ENCODE results near the gene STARD3. TPM values are rescaled to one million over a fixed set of nuclear protein-coding genes. Genes with fewer than 3 reads are reported as not detected.

The STARD3 gene
- total and polyA plus RNA-seq, 9 of the 15 experiments (the other 6 are each of a cell fraction or from before 2014, with no cell fraction given), result 0.63 to 87.0 (median 46.0) TPM

DNA sequence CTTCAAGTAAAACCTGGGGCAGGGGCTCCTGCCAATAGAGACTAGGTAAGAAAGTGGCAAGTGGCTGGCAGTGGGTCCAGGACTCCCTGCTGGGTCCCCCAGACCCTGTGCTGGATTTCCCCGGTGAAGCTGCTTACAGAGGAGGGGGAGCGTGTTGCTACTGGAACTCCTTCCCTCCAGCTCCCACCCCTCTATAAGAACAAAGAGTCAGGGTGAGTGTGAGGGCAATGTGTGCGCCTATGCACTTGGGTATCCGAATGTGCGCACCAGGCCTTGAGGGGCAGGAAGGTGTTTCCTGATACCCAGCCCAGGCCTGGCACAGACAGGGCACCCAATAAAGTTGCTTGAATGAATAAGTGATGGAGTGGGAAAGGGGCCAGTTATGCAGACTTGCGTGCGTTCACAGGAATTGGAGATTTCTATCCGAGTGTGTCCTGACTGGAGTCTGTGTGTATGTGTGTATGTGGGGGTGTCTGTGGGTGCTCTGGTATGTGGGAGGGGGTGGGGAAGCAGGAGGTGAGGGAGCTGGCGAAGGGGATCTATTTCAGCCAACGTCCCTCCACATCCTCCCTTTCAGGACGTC lies 40.9 kb upstream of the STARD3 start (continued):
- TF ChIP-seq, protein P1, sequence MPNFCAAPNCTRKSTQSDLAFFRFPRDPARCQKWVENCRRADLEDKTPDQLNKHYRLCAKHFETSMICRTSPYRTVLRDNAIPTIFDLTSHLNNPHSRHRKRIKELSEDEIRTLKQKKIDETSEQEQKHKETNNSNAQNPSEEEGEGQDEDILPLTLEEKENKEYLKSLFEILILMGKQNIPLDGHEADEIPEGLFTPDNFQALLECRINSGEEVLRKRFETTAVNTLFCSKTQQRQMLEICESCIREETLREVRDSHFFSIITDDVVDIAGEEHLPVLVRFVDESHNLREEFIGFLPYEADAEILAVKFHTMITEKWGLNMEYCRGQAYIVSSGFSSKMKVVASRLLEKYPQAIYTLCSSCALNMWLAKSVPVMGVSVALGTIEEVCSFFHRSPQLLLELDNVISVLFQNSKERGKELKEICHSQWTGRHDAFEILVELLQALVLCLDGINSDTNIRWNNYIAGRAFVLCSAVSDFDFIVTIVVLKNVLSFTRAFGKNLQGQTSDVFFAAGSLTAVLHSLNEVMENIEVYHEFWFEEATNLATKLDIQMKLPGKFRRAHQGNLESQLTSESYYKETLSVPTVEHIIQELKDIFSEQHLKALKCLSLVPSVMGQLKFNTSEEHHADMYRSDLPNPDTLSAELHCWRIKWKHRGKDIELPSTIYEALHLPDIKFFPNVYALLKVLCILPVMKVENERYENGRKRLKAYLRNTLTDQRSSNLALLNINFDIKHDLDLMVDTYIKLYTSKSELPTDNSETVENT (CRISPR knock-in tag; IDR thresholded peaks at IDR 0.05), result no peak
- TF ChIP-seq HNRNPH1 (optimal IDR thresholded peaks at IDR 0.05; ENCODE audit: low read depth, low read length), result no peak
- TF ChIP-seq ZNF217 (CRISPR knock-in tag; IDR thresholded peaks at IDR 0.05), result no peak
- TF ChIP-seq RB1 (IDR thresholded peaks at IDR 0.05; ENCODE audit: low read depth), result no peak
- no peak for TF ChIP-seq ZNF23 (CRISPR knock-in tag; IDR thresholded peaks at IDR 0.05)
- no peak for TF ChIP-seq ARID2 (IDR thresholded peaks at IDR 0.05)
- no peak for TF ChIP-seq ZFP30 (CRISPR knock-in tag; IDR thresholded peaks at IDR 0.05; ENCODE audit: borderline replicate concordance)

DNA sequence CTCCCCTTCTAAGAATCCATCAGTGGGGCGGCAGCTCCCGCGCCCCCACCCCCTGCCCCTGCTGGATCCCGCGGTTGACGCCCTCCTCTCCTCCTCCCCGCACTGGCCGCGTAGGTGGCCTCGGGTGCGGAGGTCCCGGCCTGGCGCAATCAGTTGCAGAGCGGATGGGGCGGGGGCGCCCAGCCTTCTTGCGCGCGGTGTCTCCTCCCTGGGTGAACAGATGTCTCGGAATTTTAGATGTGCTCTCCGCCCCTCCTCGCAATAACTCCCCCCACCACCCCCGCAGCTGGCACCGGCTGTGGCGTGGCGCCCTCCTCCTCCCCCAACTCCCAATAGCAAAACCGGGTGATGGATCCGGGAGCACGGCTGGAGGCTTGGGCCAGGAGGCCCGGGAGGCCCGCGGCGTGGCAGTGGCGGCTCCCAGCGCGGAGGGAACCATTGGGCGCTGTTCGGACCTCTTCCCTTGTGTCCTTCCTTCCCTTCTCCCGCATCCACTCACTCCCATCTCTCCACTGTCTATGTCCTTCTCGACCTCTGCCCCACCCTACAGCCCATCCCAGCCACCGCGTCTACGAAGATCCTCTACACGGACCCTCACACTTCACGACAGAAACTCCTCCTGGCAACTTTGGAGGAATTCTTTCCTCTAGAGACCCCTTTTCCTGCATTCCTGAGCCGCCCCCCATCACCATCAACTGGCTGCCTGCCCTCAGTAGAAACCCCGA lies 40.2 kb upstream of the STARD3 start:
- intact Hi-C loops (cut with micrococcal nuclease), result no loop called here
- TF ChIP-seq ZNF584 (CRISPR knock-in tag; IDR thresholded peaks at IDR 0.05; ENCODE audit: low read depth), result no peak
- no peak for TF ChIP-seq NFIX (CRISPR knock-in tag; IDR thresholded peaks at IDR 0.05; ENCODE audit: low read depth)
- no peak for TF ChIP-seq RHOXF2B (CRISPR knock-in tag; conservative IDR thresholded peaks at IDR 0.05)
- TF ChIP-seq ZNF583 (CRISPR knock-in tag; IDR thresholded peaks at IDR 0.05), result no peak
- TF ChIP-seq ZNF133 (CRISPR knock-in tag; IDR thresholded peaks at IDR 0.05), result no peak

More for the DNA sequence above, 40.2 kb upstream of the STARD3 start:
- in situ Hi-C loops (cut with MboI), result no loop called here
- ATAC-seq (no peak), DNase-seq (ENCODE audit: extremely low read depth in 1 of 4, low spot score in 3 of 4) (no peak), FAIRE-seq (no peak)
- ChIA-PET CTCF (ENCODE audit: low intra/inter-chr PET ratio) (no interaction called here), POLR2A (interaction anchor here (1.1 kb wide), 2 partner anchors 13 to 18 kb away, joined by 5 read pairs; no protein-coding TSS in a partner anchor)
- no peak overlapping the region for H3K27ac ChIP-seq (ENCODE audit: extremely low read depth, low read depth, low read length)
- no peak overlapping the region for H3K9ac ChIP-seq (ENCODE audit: insufficient read depth in 1 of 2, low read depth in 2 of 2, low read length in 2 of 2)
- H2AFZ ChIP-seq (ENCODE audit: low read depth, low read length), result no peak overlapping the region
- no TSS peak for BruUV-seq (replicated peaks)
- no peaks in the 10 kb centered on the region for H3K9me1 ChIP-seq (ENCODE audit: control insufficient read depth, insufficient read depth, low read length)
- peaks cover 6% of the 10 kb centered on the region for H4K20me1 ChIP-seq (replicated peaks; ENCODE audit: control insufficient read depth, insufficient read depth, low read length)
- H3K4me3 ChIP-seq, result no peak overlapping the region
- no peak overlapping the region for H3K4me2 ChIP-seq (ENCODE audit: insufficient read depth, low read length)
- no peaks in the 10 kb centered on the region for H3K36me3 ChIP-seq (ENCODE audit: control insufficient read depth, insufficient read depth, low read length)
- WGBS (ENCODE audit: insufficient coverage, low coverage, missing lambda C conversion rate), result 7% methylated on average over 28 of the region's 47 CpGs
- peaks cover 0 to 24% of the 10 kb centered on the region in 2 experiments; a peak in 1 of 5 replicates for H3K4me1 ChIP-seq (replicated peaks in 1 of 2; ENCODE audit: control insufficient read depth in 2 of 2, insufficient read depth in 2 of 2, low read length in 2 of 2)
- no peaks in the 10 kb centered on the region for H3K79me2 ChIP-seq (ENCODE audit: control insufficient read depth, insufficient read depth, low read length)
- H3K9me3 ChIP-seq (replicated peaks; ENCODE audit: control insufficient read depth, insufficient read depth, low read depth, low read length), result no peaks in the 10 kb centered on the region
- H3K27me3 ChIP-seq (ENCODE audit: control insufficient read depth in 2 of 2, insufficient read depth in 2 of 2, low read length in 2 of 2), result peaks cover 40 to 60% of the 10 kb centered on the region in 2 experiments
